Neural progenitor cell (in vitro differentiated cells): ENCODE results near the gene LCE4A.

Source experiments
- EZH2 ChIP-seq: fragments of 200-600 bp; sonication (generic); IDR thresholded peaks from 2 replicates; pipeline ENCODE4 v1.6.1; 2017; ENCODE audit warnings: antibody characterized with exemption, mild to moderate bottlenecking, moderate library complexity
- EZH2phosphoT487 ChIP-seq: fragments of 200-600 bp; sonication (generic); IDR thresholded peaks from 2 replicates; pipeline ENCODE4 v1.6.1; 2017; ENCODE audit warnings: antibody characterized with exemption
- TF ChIP-seq, protein P1 (sequence below): fragments of 200-600 bp; sonication (generic); IDR thresholded peaks from 2 replicates; pipeline ENCODE4 v1.5.1; 2017; ENCODE audit warnings: antibody characterized with exemption, mild to moderate bottlenecking

- TF ChIP-seq, protein P1, sequence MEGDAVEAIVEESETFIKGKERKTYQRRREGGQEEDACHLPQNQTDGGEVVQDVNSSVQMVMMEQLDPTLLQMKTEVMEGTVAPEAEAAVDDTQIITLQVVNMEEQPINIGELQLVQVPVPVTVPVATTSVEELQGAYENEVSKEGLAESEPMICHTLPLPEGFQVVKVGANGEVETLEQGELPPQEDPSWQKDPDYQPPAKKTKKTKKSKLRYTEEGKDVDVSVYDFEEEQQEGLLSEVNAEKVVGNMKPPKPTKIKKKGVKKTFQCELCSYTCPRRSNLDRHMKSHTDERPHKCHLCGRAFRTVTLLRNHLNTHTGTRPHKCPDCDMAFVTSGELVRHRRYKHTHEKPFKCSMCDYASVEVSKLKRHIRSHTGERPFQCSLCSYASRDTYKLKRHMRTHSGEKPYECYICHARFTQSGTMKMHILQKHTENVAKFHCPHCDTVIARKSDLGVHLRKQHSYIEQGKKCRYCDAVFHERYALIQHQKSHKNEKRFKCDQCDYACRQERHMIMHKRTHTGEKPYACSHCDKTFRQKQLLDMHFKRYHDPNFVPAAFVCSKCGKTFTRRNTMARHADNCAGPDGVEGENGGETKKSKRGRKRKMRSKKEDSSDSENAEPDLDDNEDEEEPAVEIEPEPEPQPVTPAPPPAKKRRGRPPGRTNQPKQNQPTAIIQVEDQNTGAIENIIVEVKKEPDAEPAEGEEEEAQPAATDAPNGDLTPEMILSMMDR: no peak
- TF ChIP-seq EZH2phosphoT487 (no peak), EZH2 (no peak)
Measured at GRCh38 chr1:152725261-152725660, 17.3 kb downstream of the LCE4A start.
